ENCODE results near the gene NPB.
A peak's percentile ranks its signal among the peaks of the same experiment; 100 is the strongest.

NPB gene

DNA sequence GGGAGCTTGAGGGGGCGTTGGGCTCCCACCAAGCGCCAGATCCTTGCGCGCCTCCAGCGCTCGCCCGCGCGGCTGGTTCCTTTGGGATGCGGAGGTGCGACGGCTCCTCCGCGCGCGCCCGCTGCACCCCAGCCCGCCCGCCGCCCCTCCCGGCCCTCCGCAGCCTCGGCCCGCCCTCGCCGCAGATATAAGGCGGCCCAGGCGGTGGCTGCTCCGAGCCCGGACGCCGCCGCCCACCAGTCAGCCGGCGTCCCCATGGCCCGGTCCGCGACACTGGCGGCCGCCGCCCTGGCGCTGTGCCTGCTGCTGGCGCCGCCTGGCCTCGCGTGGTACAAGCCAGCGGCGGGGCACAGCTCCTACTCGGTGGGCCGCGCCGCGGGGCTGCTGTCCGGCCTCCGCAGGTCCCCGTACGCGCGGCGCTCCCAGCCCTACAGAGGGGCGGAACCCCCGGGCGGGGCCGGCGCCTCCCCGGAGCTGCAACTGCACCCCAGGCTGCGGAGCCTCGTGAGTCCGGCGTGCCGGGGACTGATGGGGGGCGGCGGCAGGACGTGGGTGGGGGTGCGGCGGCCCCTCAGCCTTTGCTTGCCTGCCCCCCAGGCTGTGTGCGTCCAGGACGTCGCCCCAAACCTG lies at the start of gene NPB:
Gene NPB, plus strand, starts transcription at position 216 of the 630 bp plus-strand sequence. Its CDS starts 40 bp downstream, at position 256.
- no peak for DNase-seq

DNA sequence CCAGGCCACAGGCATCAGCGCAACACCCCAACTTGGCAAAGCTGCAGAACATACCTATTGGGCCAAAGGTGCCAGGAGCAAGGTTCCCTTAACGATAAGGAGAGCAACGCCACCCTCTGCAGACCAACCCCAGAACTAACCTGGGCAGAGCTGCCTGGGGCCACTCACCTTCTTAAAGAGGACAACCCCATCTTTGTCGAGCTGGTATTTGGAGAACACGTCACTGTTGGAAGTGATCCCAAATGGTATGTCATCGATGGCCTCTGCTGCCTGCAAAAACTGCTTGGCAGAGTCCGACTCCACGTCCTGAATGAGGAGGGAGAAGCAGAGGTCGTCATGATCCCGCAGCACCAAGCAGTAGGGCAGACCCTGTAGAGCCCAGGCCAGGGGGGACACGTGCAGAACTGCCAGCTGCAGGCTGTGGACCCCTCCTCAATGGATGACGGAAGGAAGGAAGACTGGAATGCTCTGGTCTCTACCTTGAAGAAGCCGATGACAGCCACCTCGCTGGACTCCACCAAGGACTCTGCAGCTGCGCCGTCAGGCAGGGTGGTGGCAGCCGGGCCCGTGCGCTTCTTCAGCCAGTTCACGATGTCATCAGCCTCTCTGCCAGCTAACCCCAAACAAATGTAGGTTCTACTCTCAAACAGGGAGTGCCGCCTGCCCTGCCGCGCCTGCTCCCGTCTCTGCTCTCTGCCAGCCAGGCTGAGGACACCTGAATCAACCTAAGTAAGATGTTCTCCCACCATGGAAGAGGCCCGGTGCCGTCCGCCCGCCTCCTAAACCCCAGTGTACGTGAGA lies 46.9 kb upstream of the NPB start:
- no peak for DNase-seq

DNA sequence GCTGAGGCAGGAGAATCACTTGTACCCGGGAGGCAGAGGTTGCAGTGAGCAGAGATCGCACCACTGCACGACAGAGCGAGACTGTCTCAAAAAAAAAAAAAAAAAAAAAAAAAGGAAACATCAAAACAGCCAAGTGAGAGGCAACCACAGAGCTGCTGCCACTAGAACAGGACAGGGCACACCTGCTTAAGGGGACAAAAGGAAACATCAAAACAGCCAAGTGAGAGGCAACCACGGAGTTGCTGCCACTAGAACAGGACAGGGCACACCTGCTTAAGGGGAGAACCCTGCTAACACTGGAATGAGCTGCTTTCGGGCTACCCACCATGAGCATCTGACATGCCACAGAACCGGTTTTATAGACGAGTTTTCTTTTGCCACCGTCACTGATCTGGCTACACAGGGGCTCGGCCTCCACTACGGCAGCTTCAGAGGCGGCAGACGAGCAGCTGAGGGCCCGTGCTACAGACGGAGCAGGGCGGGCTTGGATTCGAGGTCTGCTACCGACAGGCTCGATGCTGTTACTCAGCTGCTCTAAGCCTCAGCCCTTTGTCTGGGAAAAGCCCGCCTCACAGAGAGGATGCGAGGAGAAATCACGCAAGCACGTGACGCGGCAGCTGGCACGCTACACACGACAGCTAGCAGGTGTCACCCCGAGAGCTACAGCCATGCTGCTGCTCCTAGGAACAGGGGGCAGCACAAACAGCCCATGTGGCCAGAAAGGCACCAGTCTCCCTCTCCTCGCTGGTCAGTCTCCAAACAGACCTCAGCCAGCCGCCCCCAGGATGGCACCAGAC lies 43.7 kb upstream of the NPB start:
- no peak for DNase-seq

DNA sequence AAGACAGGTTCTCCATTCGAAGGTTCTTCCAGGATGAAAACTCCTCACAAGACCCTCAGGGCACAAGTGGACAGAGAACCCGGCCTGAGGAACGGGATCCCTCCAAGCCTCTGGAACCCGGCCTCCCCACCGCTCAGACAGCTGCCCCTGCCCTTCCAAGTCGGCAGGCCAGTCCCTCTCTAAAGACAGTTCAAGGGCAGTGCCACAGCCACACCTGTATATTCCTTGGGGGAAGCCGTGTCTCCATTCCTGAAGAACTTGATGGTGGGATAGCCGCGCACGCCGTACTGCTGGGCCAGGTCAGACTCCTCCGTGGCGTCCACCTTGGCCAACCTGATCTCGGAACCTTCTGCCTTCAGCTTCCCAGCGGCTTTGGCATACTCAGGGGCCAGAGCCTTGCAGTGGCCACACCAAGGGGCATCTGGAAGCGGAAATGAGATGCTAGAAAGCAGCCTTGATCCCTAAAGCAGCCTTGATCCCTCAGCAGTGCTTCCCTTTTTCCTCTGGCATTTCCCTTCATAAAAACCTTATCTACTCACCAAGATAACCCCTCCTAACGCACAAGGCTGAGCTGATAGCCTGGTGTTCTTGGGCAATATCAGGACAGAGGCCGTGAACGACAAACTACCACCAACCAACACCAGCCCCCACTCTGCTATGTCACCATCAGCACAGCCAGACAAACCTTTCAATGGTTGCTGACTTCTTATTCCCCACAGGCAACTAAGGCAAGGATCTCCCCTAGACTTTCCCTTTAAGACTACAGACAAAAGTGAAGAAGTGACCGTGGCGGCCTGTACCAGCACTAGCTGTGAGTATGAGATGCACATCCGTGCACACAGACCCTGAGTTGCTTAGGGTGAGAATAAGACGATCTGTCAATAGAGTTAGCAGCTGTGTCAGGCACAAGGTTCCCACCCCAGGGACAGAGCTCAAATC lies 42.8 kb upstream of the NPB start:
- DNase-seq, result no peak

DNA sequence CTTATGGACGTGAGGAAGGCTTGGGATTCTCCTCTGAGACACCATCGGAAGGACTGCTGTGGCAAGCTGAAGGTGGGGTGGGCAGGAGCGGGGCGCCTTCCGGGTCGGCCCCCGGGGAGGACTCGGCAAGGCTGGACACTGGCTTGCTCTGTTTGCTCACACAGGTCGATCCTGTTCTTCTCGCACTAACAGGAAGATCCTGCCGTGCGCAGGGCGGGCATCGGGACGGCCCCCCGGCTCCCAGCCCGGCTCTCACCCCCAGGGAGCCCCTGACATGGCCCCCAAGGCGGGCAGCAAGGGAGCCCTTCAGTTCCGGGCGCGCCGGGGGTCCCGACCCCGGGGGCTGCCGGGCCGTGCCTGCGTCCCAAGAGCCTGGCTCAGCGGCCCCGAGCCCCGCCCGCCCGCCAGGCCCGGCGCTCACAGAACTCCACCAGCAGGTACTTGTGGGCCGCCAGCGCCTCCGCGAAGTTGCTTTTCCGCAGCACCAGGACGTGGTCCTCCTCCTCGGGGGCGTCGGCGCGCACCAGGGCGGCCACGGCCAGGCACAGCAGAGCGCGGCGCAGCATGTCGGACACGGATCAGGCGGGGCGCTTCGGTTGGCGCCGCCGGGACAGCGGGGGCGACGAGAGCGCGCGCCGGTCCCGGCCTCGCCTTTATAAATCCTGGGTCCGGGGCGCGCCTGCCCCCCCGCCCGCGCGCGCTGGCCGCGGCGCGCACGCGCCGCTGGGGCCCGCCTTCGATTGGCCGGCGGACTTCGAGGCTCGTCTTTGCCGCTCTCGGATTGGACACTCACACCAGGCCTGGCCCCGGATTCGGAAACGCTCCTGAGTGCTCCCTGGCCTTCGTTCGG lies 41.9 kb upstream of the NPB start, which contains the start of gene P4HB:
Gene P4HB, minus strand, starts transcription at position 630 of the 850 bp plus-strand sequence. Its CDS starts 64 bp downstream, at position 566.
- DNase-seq, result no peak

DNA sequence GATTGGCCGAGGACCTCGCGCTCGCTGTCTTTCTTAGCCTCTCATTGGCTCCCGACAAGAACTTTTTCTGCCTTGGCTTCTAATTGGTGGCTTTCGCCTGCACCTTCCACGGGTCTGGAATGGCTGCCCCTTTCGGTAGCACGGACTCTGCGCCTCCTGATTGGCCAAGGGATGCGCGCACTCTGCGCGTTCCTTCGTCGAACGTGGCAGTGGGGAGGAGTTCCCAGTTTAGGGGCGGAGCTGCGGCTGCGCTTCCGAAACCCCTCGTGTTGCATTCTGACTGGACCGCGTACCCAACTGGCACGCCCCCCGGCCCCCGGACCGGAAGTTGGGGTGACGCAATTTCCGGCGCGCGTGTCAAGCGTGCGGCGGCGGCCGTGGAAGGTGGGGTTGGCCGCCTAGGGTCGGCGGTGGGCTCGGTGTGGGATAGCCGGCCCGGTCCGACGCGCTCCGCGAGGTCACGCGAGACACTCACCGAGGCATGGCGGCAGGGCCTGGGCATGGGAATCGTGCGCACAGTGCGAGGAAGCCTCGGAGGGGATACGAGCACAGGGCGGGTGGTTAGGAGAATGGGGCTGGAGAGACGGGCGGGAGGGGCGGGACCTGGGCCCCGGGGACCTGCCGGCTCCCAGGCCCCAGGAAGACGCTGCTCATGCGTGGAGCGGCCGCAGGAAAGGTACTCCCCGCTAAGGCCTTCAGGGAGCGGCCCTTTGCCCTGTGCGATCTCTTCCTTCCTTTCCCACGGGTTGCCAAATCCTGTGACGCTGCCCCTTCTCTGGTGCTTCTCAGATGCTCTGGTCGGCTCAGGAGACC lies 41.1 kb upstream of the NPB start:
- peak; percentile 100 for DNase-seq

DNA sequence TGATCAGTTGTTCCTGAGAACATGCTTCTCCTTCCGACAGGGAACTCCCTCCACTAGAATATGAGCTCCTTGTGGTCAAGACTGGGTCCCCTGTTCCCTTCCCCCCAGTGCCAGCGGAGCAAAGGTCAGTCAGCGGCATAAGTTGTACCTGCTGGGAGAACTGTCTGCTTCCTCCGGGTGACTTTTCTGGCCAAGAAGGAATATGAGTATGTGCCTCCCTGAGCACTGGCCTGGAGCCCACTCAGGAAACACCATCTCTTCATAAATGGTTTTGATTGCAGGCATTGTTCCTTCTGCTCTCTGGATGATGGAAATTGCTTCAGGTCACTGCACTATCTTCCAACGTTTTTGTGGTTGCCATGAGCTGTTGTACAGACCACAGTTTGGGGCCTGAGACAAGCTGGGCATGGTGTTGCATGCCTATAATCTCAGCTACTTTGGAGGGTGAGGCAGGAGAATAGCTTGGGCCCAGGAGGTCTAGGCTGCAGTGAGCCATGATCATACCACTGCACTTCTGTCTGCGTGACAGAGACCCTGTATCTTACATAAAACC lies 38.8 kb upstream of the NPB start:
- DNase-seq, result no peak

DNA sequence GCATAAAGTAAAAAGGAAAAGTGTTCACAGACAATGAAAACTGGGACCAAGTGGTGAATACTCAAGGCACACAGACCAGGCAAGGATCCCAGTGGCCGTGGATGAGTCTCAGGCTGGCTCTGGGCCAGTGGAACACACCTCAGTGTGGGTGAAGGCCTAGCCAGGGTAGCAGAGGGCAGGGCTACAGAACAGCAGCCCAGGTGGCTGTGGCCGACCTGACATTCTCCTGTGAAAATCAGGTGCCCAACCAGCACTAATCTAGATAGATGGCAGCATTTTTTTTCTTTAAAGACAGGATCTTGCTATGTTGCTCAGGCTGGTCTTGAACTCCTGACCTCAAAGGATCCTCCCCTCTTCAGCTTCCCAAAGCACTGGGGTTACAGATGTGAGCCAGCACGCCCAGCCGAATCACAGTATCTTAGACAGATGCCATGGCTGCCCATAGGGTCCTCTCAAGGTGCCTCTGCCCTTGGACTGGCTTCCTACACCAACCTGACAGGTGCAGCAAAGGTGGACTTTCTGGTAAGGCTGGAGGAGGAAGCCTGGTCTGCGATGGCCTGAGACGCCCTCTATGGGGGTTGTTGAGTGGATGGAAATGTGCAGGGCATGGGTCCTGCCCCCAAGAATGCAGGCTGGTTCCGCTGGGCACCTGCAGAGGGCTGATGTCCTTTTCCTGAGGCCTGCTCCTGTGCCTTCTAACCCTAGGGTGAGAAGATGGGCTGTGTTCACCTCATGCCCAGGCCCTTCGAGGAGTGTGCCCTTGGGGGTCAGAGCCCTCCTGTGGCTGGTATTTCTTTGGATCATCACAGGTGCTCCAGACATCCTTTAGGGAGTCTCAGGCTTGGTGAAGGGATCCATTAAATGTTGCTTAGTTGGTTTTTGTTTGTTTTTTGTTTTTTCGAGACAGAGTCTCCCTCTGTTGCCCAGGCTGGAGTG lies 37.9 kb upstream of the NPB start:
- DNase-seq, result no peak

DNA sequence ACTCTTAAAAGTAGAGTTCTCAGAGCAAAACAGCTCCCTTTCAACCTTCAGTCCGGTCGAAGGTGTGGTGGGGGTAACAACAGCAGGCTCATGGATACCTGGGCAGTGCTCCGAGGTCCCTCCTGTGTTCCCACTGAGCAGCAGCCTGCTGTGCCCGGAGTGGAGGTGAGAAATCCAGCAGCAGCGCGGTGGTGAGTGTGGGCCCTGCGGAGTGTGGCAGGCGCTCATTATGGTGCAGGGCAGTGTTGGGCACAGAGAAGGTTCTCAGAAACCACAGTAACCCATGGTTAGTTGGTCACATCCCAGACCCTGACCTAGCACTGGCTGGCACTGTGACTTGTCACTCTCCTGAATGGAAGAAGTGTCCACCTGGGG lies 36.7 kb upstream of the NPB start:
- DNase-seq, result no peak

DNA sequence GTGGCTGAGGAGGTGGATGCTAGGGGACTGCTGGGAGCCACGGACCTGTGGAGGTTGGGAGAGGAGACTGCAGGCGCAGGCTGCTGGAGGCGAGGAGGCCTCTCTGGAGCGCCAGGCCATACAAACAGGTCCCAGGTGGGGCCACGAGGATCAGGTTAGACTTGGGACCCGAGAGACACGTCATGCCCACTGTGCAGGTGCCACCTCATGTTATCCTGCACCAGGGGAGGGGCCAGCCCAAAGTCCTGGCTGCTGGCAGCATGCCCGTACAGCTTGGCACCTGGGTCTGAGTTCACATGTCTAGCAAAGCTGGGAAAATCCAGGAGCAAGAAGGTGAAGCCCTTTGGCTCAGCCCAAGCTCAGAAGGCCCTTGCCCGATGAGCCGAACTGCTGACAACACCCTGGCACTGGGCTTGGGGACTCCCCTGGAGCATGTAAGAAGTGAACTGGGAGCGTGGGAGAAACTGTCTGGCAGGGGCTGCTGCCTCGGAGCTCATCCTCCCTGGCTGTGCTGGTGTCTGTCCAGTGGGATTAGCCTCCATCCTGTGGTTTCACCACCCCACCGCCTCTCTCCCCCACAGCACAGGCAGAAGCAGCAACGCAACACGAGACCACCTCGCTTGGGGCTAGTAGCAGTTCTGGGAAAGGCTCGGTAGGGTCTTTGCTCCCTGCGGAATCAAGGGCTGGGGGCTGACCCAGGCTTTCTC lies 36.2 kb upstream of the NPB start:
- no peak for DNase-seq

DNA sequence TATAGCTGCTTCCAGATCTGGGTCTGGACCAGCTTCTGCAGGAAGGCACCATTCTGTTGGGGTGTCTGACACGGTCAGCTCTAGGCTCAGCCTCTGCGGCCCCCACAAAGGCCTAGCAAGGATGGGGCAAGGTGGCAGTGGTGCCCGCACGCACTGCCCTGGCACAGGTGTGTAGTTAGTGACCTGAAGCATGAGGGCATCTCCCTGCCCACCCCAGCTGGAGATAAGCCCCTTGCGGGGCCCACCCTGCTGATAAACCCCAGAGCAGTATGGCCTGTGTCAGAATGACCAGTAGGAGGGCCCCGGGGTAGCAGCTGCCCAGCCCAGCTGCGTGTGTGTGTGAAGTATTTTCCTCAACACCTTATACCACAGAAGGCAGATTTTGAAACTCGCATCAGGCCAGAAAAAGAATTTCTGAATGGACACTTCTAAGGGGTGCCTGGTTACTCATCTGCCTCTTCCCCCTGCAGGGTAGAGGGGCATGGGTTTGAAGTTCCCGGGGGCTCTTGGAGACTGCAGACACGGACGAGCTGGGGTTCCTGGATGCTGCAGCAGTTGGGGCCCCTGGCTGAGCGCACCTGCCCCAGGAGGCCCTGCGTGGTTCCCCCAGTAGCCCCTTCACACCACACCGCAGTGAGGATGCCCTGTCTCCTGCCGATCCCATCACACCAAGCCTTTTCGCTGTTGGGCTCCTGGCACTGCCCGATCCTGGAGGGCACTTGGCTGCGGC lies 35.4 kb upstream of the NPB start:
- no peak for DNase-seq

DNA sequence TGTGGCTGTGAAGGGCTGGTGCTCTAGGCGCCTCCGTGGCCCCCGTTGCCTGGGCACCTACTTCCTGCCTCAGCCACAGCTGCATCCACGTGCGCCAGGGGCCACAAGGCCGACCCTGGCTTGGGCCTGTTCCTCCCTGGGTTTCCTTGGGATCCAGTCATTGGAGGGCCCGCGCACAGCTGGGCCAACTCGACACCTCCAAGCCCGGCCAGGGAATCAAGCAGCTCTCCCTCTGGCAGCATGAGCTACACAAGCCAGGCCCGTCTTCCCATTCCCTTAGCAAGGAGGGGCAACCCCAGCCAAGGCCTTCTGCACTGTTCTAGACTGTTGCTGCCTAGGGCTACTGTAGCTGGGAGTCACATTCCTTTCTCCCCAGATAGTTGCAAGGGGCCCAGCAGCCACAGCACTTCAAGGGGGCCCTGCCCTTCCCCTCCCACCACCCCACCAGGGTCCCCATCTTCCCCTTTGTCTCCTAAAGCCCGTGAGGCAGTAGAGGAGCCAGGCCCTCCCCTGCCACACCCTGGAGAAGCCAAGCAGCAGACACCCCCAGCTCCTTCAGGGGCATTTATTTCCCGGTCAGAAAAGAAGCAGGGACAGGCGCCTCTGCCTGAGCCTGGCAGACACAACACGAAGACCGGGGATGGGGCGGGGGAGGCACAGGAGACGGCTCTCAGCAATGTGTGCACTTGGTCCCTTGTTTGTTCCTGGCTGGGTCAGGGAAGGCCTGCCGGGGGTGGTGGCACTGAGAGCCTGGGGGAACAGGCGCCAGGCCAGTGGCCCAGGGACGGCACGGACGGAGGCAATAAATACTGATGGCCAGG lies 34.7 kb upstream of the NPB start:
- DNase-seq, result peak; percentile 56

DNA sequence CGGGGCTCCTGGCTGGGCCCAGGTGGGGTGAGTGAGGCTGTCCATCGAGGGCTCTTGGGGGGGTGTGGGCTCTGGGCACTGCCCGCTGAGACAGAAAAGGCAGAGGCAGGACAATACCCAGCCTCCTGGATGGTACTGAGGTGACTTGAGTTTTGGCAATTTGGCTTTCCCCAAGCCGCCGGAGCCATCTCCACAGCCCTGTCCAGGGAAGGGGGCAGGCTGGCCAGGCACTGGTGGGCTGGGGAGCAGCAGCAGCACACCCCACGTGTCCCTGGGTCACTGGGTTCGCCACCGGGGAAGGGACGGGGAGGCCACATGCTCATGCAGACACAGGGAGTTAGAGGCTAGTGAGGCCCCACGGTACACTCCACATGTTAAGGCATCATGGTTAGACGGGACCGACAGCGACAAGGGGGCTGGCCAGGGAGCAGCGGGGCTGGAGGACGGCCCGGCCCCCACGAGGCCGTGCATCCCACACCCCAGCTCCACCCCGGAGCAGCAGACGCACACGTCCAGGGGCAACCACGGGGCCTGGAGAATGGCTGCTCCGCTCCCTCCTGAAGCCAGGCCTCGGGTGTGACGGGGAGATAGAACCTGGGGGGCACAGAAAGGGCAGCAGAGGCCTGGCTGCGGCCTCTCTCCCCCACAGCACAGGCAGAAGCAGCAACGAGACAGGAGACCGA lies 33.9 kb upstream of the NPB start:
- DNase-seq, result no peak

DNA sequence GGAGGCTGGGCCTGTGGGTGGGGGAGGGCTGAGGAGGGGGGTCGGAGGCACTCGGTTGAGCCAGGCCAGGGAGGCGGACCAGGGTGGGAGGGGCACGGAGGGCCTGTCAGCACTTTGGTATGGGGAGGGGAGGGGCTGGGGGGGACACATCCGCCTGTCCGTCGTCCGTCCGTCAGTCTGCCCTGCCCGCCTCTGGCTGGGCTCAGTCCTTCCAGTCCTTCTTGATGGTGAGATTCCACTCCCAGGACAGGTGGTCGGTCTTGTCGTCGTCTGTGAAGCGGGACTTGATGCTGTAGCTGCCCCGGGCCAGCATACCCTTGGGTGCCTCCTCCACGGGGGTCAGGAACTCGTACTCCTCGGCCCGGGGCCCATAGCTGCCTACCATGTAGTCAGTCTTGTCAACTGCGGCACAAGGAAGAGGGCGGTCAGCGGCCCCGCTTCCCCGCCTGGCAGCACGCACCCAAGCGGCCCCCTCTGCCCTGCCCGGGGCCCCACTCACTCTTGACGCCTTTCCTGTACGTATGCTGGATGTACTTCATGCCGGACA lies 33.3 kb upstream of the NPB start:
- peak; percentile 87 for DNase-seq

DNA sequence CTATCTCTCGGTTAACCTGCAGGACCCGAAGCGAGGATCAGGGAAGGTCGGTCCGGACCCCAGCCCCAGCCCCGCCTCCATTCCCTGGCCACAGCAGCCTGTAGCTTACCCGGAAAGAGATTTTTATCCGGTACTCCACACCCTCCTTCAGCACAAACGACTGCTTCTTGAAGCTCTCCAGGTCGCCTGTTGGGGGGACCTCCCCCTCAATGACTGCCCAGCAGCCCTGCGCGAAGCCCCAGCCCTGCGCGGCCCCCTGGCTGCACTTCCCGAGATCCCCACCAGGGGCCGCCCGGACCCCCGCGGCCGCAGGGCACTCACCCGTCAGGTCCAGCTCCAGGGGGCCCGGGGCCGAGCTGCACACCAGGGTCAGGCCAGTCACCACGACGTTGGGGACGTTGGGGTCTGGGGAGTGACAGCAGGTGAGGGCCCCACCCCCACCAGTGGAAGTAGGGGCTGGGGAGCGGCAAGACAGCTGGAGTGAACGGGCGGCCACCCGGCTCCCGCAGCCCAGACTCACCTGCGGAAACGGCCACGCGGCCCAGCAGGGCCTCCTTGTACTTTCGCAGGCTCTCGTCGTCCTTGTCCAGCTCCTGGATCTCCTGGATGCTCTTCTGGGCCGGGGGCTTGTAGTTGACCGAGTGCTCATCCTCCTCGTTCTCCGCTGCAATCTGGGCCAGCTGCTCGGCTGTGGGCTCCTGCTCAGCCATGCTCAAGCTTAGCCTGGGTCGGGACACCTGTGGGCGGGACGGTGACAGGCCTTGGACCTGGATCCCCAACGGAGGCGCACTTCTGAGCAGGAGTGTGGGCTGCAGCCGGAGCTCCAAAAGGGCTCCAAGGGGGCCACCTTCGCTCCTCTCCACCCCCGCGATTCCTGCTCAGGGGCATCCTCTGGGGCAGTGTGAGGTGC lies 32.6 kb upstream of the NPB start:
- peak; percentile 48 for DNase-seq
